GM21515 (cell line): ENCODE data around the gene PKNOX2.

Source experiments
- ATAC-seq: cut with Tn5 transposase; IDR thresholded peaks from one replicate; pipeline ENCODE4 v1.9.1; 2021; ENCODE audit not compliant: unreplicated experiment

Gene PKNOX2

GRCh38 chr11:125164422-125165110, at the start of gene PKNOX2:
PKNOX2 (plus strand) TSS chr11:125164751; CDS start chr11:125351306, 186,555 bp downstream.
- no peak for ATAC-seq

GRCh38 chr11:125117429-125117828, 47.1 kb upstream of the PKNOX2 start:
- ATAC-seq: no peak

GRCh38 chr11:125123194-125123946, 41.2 kb upstream of the PKNOX2 start:
- no peak for ATAC-seq

GRCh38 chr11:125123947-125124617, 40.5 kb upstream of the PKNOX2 start:
- no peak for ATAC-seq

GRCh38 chr11:125124618-125124992, 39.9 kb upstream of the PKNOX2 start:
- ATAC-seq: no peak

- ATAC-seq: no peak
Measured at GRCh38 chr11:125128450-125128849, 36.1 kb upstream of the PKNOX2 start.

GRCh38 chr11:125129316-125129993, 35.1 kb upstream of the PKNOX2 start:
- no peak for ATAC-seq

- ATAC-seq: no peak
Measured at GRCh38 chr11:125132071-125132470, 32.5 kb upstream of the PKNOX2 start.

- no peak for ATAC-seq
Measured at GRCh38 chr11:125132596-125132995, 32.0 kb upstream of the PKNOX2 start.

- ATAC-seq: no peak
Measured at GRCh38 chr11:125136001-125136400, 28.6 kb upstream of the PKNOX2 start.

GRCh38 chr11:125138966-125139365, 25.6 kb upstream of the PKNOX2 start:
- ATAC-seq: no peak

- no peak for ATAC-seq
Measured at GRCh38 chr11:125139778-125140177, 24.8 kb upstream of the PKNOX2 start.

GRCh38 chr11:125140233-125140632, 24.3 kb upstream of the PKNOX2 start:
- no peak for ATAC-seq

GRCh38 chr11:125141178-125141577, 23.4 kb upstream of the PKNOX2 start:
- ATAC-seq: no peak

GRCh38 chr11:125141686-125142535, 22.6 kb upstream of the PKNOX2 start:
- ATAC-seq: peak; percentile 77

- no peak for ATAC-seq
Measured at GRCh38 chr11:125146232-125146631, 18.3 kb upstream of the PKNOX2 start.

- ATAC-seq: no peak
Measured at GRCh38 chr11:125147280-125147679, 17.3 kb upstream of the PKNOX2 start.

- ATAC-seq: no peak
Measured at GRCh38 chr11:125148011-125148410, 16.5 kb upstream of the PKNOX2 start.

- no peak for ATAC-seq
Measured at GRCh38 chr11:125148743-125149142, 15.8 kb upstream of the PKNOX2 start.

GRCh38 chr11:125153837-125154236, 10.7 kb upstream of the PKNOX2 start:
- no peak for ATAC-seq
